Measurements from ENCODE around the gene MCF2L2.

- TF ChIP-seq POLR2AphosphoS5 (IDR thresholded peaks at IDR 0.05; ENCODE audit: borderline replicate concordance, low read depth, low read length): no peak
- no peak for TF ChIP-seq EZH2 (IDR thresholded peaks at IDR 0.05)
Observed at GRCh38 chr3:183319371-183319770, 109.0 kb downstream of the MCF2L2 start.

Data from SK-N-MC (cell line).